Measurements from ENCODE around the gene PRR9.
"Not testable (repeated sequence)": the region's sequence is repeated elsewhere in the genome, so short reads cannot be mapped to it uniquely, and the experiment has no call there.

DNA sequence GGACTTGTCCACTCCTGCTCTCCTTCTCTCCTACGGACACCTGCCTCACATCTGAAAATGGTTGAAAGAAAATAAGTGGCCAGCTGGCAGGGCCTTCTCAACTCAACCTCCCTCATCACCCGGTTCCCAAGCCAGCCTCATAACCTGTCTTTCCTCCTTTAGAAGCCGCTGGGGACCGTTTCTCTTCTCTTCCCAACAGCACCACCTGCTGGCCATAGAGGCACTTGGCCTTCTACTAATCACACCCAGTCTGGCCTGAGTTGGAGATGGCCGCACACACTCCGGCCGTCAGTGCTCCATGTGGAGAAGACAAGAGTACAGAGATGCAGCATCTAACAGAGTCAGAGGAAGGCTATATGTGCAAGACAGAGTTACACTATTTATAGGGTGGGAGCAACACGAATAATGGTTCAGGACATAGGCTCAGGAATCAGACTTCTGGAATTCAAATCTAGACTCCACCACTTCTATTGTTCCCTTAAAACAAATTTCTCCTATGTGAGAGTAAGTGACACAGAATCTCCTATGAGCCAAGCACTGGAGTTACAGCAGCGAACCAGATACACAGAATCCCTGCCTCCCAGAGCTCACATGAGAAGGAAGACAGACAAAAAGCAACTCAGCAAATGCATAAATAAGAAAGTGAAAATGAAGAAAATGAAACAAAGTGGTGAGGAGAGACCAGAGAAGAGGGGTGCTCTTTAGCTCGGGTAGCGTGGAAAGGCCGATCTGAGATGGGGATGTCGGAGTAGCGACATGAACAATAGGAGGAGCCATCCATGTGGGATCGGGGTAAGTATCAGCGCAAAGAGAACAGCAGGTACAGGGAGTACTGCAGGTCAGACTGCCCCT lies 5.9 kb downstream of the PRR9 start:
- TF ChIP-seq POLR2A, POLR2AphosphoS5 (IDR thresholded peaks at IDR 0.05): not testable (repeated sequence)
- TF ChIP-seq, protein P1, sequence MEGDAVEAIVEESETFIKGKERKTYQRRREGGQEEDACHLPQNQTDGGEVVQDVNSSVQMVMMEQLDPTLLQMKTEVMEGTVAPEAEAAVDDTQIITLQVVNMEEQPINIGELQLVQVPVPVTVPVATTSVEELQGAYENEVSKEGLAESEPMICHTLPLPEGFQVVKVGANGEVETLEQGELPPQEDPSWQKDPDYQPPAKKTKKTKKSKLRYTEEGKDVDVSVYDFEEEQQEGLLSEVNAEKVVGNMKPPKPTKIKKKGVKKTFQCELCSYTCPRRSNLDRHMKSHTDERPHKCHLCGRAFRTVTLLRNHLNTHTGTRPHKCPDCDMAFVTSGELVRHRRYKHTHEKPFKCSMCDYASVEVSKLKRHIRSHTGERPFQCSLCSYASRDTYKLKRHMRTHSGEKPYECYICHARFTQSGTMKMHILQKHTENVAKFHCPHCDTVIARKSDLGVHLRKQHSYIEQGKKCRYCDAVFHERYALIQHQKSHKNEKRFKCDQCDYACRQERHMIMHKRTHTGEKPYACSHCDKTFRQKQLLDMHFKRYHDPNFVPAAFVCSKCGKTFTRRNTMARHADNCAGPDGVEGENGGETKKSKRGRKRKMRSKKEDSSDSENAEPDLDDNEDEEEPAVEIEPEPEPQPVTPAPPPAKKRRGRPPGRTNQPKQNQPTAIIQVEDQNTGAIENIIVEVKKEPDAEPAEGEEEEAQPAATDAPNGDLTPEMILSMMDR (IDR thresholded peaks at IDR 0.05) = peak in 5 of 7 experiments; percentile 49 to 69 (median 62)
